Stimulated activated CD8-positive, alpha-beta memory T cell treated with anti-CD3 and anti-CD28 coated beads, Interleukin-7, amount 100 ng/mL, for 1 hour (primary cell): ENCODE data around the gene KCNH2.

Experiments used
- DNase-seq, 2 donors: peaks; one replicate each; pipeline ENCODE4 v3.0.0-alpha.2; 2020; ENCODE audit warnings: low read depth in 2 of 2

The KCNH2 gene

GRCh38 chr7:150909200-150909995, 68.7 kb downstream of the KCNH2 start:
- DNase-seq, result peak in 1 of 2 donors; percentile 23

- no peak for DNase-seq
These were observed 69.9 kb downstream of the KCNH2 start for GRCh38 chr7:150908173-150908572.

- DNase-seq, result no peak
These were observed 73.9 kb downstream of the KCNH2 start for GRCh38 chr7:150904011-150904909.

- DNase-seq, result no peak
These were observed 74.5 kb downstream of the KCNH2 start for GRCh38 chr7:150903606-150904005.

GRCh38 chr7:150902078-150903033, 75.8 kb downstream of the KCNH2 start:
- DNase-seq, result no peak

GRCh38 chr7:150901160-150902035, 76.7 kb downstream of the KCNH2 start:
- DNase-seq, result no peak

GRCh38 chr7:150900675-150901074, 77.4 kb downstream of the KCNH2 start:
- DNase-seq, result no peak

GRCh38 chr7:150898475-150899011, 79.6 kb downstream of the KCNH2 start:
- DNase-seq, result peak; percentile 54 to 62

- DNase-seq, result no peak
These were observed 80.3 kb downstream of the KCNH2 start for GRCh38 chr7:150897502-150898474.

- no peak for DNase-seq
These were observed 81.4 kb downstream of the KCNH2 start for GRCh38 chr7:150896562-150897209.

- DNase-seq, result no peak
These were observed 82.3 kb downstream of the KCNH2 start for GRCh38 chr7:150895809-150896208.
